ENCODE results near the gene CPLX3.

- TF ChIP-seq CTCF (IDR thresholded peaks at IDR 0.05) = no peak
- no peak for TF ChIP-seq MAFK (IDR thresholded peaks at IDR 0.05; ENCODE audit: partially characterized antibody)
These were observed 30.7 kb downstream of the CPLX3 start for GRCh38 chr15:74857082-74857655.
